ENCODE data around the gene HOXB6. TPM values are rescaled to one million over a fixed set of nuclear protein-coding genes. Genes with fewer than 3 reads are reported as not detected.

Gene HOXB6
- polyA plus RNA-seq, 1 experiment: not detected

DNA sequence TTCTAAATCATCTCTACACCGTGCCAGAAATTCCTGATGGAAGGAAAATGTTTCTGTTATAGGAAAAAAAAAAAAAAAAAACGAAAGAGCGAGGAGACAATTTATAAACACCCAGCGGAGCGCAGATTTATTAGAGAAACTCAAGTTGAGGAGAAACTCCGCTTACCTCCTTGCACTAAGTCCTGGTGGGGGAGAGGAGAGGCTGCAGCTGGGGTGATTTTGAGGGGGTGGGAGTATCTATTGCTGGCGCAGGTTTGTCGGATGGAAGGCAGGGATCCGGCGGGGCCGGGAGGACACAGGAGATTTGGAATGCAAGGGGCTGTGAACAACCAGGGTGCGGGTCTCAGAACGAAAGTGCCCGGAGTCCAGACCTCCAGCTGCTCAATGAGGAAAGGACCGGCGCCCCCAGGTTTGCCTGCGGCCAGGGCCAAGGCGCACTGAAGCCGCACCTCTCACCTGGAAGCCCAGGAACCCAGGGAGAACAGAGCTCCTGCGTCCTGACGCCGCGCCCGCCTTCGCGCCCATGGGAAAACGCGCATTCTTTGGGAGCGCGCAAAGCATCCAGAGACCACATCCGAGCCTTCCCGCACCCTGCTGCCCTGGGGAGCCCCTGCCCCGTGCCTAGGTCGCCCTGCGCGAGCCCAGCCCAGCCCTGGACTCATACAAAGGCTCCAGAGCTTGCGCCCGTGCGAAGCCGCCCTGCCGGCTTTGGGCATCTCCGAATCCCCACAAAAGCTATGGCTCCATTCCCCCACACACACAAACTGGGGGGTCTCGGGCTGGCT, 12.9 kb upstream of the HOXB6 start:
- TF ChIP-seq, protein P1, sequence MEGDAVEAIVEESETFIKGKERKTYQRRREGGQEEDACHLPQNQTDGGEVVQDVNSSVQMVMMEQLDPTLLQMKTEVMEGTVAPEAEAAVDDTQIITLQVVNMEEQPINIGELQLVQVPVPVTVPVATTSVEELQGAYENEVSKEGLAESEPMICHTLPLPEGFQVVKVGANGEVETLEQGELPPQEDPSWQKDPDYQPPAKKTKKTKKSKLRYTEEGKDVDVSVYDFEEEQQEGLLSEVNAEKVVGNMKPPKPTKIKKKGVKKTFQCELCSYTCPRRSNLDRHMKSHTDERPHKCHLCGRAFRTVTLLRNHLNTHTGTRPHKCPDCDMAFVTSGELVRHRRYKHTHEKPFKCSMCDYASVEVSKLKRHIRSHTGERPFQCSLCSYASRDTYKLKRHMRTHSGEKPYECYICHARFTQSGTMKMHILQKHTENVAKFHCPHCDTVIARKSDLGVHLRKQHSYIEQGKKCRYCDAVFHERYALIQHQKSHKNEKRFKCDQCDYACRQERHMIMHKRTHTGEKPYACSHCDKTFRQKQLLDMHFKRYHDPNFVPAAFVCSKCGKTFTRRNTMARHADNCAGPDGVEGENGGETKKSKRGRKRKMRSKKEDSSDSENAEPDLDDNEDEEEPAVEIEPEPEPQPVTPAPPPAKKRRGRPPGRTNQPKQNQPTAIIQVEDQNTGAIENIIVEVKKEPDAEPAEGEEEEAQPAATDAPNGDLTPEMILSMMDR (IDR thresholded peaks at IDR 0.05; ENCODE audit: insufficient read depth, low read depth, low read length): no peak
- Histone ChIP-seq H3K4me3 (ENCODE audit: low read depth, low read length) (no peak overlapping the region), H3K27me3 (ENCODE audit: control insufficient read depth, insufficient read depth, low read length) (peaks cover 76% of the 10 kb centered on the region), H3K36me3 (ENCODE audit: control insufficient read depth, insufficient read depth, low read length) (no peaks in the 10 kb centered on the region)
- CTCF ChIA-PET: interaction anchor here (0.6 to 2.6 kb wide), 25 partner anchors 9 to 592 kb away, joined by 3 to 27 read pairs (median 5); partner anchors contain the start of gene HOXB5
- DNase-seq (ENCODE audit: low read depth): no peak
- POLR2A ChIA-PET: no interaction called here

DNA sequence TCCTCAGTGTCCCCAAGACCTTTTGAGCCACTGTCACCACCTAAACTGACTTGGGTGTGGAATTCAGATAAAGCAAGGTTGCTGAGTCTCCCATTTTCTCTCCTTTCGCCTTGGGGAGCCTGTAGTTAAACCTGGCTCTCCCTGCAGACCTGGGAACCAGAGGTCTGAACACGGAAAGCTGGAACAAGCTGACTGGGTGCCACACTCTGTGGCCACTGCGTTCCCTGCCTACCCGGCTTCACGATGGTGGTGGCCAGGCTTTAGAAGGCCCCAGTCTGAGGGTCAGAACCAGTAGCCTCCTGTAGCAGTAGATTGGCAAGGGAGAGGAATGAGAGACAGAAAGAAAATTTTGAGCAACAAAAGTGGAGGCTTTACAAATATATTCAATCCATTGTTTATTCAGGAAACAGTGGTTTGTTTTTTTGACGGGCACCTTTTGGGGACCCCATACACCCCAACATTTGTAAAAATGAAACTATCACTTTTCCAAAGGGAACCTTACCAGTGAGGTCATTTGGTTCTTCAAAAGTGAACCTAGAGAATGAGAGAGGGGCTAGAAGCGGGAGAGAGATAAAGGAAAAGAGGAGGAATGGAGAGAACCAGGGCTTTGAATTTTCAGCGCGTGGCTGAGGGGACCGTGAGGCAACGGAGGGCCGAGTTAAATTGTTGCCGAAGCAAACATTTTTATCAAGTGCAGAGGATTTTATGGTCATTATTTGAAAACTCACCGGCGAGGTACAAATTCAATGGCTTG, 12.1 kb upstream of the HOXB6 start:
- Histone ChIP-seq H3K27me3 (ENCODE audit: control insufficient read depth, insufficient read depth, low read length) (peaks cover 75% of the 10 kb centered on the region), H3K4me3 (ENCODE audit: low read depth, low read length) (no peak overlapping the region), H3K36me3 (ENCODE audit: control insufficient read depth, insufficient read depth, low read length) (no peaks in the 10 kb centered on the region)
- DNase-seq (ENCODE audit: low read depth): no peak
- POLR2A ChIA-PET: no interaction called here
- TF ChIP-seq, protein P1 (IDR thresholded peaks at IDR 0.05; ENCODE audit: insufficient read depth, low read depth, low read length): no peak
- CTCF ChIA-PET: interaction anchor here (0.7 to 2.6 kb wide), 11 partner anchors 9 to 591 kb away, joined by 3 to 27 read pairs (median 5); partner anchors contain the start of gene HOXB6

DNA sequence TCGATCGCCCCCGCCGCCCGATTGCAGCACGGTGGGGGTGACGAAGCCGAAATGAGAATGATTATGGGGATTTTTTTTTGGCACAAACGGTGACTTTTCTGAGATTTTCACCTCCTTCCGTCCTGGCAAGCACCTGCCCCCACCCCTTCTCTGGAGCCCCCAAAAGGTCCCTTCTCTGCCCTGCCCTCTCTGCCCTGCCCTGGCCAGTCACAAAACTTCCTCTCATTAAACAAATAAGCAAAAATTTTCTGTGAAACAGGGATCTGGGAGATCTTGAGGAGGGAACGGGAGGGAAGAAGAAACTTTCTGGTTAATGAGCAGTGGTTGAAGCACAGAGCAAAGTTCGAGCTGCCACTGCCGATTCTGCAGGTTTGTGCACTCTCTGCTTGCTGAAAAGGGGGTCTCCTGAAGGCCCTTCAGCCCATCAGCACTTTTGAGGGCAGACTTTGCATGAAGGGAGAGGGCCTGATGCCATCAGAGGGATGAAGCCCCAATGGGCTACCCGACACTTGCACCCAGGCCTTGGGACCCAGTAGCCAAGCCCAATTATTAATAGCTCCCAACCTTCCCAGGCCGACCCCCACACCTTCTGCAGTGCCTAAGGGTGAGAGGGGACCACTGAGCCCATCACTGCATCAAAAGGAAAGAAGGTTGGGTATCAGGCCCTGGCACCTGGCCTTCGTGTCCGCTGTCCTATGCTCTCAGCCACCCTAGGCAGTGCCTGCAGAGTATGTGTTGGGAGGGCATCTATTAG, 11.4 kb upstream of the HOXB6 start:
- H3K4me3 ChIP-seq (ENCODE audit: low read depth, low read length): no peak overlapping the region
- TF ChIP-seq, protein P1 (IDR thresholded peaks at IDR 0.05; ENCODE audit: insufficient read depth, low read depth, low read length): no peak
- no peaks in the 10 kb centered on the region for H3K36me3 ChIP-seq (ENCODE audit: control insufficient read depth, insufficient read depth, low read length)
- no peak for DNase-seq (ENCODE audit: low read depth)
- H3K27me3 ChIP-seq (ENCODE audit: control insufficient read depth, insufficient read depth, low read length): peaks cover 74% of the 10 kb centered on the region
- ChIA-PET CTCF (interaction anchor here (0.6 to 2.0 kb wide), 5 partner anchors 7 to 772 kb away, joined by 3 to 6 read pairs (median 3); partner anchors contain the start of gene HOXB6), POLR2A (no interaction called here)

DNA sequence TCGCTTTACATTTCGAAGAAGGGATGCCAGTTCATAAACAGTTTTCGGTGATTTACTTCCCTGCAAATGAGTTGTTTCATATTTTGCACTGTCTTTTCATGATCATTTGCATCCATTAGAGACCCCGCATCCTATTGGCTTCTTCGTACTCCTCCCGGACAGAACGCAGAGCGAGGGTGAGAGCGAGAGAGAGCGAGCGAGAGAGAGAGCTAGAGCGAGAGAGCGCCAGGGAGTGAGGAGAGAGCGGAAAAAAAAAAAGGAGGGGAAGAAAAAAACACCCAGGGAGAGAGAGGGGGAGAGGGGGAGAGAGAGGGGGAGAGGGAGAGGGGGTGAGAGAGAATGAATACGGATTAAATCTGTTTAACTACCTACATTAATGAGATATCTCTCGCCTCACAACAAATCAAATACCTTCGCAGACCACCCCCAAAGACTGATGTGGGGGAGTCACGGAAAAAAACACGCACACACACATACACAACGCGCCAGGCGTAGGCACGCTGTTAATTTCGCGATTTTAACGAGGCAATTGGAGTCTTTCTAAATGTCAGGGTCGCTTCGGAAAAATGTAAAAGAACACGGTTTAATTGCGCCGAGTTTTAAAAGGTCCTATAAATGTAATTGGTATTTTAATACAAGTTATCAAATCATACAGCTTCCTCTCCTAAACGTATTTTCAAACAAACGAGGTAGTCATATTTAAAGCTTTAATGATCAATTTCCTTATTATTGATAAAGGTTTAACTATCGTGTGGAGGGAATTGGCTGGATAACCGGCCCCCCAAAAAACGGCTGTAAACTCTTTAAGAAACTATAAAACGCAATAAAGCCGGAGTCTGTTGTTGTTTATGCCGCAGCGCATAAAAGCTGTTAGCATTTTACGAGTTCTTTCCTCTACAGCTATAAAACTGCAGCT, 10.5 kb upstream of the HOXB6 start, which contains the start of gene HOXB8:
Gene HOXB8, minus strand, starts transcription at position 246 of the 916 bp plus-strand sequence. CDS start 588 bp downstream, outside the sequence.
- TF ChIP-seq, protein P1 (IDR thresholded peaks at IDR 0.05; ENCODE audit: insufficient read depth, low read depth, low read length): no peak
- Histone ChIP-seq H3K4me3 (ENCODE audit: low read depth, low read length) (no peak within 1 kb of the TSS), H3K36me3 (ENCODE audit: control insufficient read depth, insufficient read depth, low read length) (no peaks in the 10 kb centered on the region), H3K27me3 (ENCODE audit: control insufficient read depth, insufficient read depth, low read length) (peaks cover 75% of the 10 kb centered on the region)
- no peak for DNase-seq (ENCODE audit: low read depth)
- ChIA-PET POLR2A (no interaction called here), CTCF (interaction anchor here (0.6 to 2.0 kb wide), 5 partner anchors 8 to 772 kb away, joined by 3 to 6 read pairs (median 3); partner anchors contain the start of gene HOXB6)

All from BJ (cell line).